GM21737 (cell line): Measurements from ENCODE around the gene TNIP1.

Source experiments
- ATAC-seq: cut with Tn5 transposase; IDR thresholded peaks from one replicate; pipeline ENCODE4 v1.9.1; 2021; ENCODE audit warnings: mild to moderate bottlenecking, moderate library complexity; ENCODE audit not compliant: unreplicated experiment

The TNIP1 gene

DNA sequence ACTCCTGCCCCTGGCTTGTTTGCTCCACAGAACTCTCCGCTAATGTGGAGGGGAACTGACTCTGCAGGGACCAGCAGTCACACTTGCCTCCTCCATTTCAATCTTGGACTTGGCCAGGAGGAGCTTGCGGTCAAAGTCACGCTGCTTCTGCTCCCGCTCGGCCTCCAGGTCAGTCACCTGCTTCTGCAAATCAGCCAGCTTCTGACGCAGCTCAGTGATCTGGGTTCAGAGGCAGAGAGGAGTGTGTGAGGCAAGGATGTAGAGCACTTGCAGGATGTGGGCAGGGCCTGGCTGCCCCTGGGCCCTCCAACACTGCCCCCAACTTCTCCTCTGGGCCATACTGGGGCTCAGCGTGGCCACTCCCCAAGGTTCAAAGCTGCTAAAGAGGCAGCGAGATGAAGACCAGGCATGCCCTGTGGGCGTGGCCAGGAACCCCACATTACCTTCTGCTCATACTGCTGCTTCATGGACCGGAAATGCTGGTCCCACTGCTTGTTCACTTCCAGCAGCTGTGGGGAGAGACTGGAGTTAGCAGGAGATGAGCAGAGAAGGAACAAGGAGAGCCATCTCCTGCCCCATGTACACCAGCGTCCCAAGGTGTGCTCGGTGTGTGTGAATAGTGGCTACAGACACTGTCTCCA lies 38.3 kb downstream of the TNIP1 start:
- ATAC-seq, result no peak

DNA sequence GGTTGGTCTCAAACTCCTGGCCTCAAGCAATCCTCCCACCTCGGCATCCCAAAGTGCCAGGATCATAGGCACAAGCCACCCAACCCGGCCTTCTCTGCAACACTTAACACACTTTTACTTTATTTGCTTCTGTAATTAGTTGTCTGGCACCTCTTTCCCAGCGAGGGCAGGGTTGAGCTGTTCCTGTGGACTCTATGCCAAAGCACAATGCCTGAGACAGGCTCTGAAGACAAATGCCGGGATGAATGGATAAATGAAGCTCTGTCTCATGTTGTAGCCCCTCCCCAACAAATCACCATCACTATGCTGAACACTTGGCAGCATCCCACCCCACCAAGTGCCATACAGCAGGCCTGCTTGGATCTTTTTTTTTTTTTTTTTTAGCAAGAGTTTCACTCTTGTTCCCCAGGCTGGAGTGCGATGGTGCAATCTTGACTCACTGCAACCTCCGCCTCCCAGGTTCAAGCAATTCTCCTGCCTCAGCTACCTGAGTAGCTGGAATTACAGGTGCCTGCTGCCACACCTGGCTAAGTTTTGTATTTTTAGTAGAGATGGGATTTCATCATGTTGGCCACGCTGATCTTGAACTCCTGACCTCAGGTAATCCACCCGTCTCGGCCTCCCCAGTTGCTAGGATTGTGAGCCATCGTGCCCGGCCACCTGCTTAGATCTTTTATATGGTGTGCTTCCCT lies 39.1 kb downstream of the TNIP1 start:
- ATAC-seq, result no peak

GRCh38 chr5:151040211-151040747 lies 40.6 kb downstream of the TNIP1 start:
- ATAC-seq, result no peak

DNA sequence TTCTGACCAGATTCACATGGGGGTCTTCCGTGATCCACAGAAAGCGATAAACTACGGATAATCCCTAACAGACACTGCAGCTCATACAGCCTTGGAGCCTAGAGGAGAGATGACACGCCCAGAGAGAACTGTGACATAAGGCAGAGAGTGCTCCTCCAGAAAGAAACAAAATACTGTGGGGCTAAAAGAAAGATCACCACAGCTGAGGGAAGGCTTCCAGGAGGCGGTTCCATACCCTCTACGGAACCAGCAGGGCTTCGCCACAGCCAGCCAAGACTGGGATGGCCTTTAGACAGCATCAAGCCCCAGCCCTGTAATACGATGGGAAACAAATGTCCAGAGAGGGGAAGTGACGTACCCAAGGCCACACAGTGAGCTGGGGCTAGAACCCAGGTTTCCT lies 41.2 kb downstream of the TNIP1 start:
- no peak for ATAC-seq

DNA sequence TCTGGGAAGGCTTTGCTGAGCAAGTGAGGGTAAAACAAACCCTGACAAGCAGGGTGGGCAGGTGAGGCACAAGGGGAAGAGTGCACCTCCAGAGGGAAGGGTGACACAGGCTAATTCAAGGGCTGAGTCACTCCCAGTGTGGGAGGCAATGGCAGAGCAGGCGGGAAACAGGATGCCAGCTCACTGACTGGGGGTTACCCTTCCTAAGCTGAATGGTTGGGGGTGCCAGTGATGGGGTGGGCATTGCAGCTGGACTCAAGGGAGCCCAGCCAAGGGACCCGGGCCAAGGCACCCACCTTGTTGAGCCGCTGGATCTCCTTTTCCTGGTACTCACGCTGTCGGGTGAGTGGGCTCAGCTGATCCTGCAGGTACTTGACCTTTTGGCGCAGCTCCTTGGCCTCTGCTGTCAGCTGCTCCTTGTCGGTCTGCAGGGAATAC lies 42.0 kb downstream of the TNIP1 start:
- no peak for ATAC-seq

DNA sequence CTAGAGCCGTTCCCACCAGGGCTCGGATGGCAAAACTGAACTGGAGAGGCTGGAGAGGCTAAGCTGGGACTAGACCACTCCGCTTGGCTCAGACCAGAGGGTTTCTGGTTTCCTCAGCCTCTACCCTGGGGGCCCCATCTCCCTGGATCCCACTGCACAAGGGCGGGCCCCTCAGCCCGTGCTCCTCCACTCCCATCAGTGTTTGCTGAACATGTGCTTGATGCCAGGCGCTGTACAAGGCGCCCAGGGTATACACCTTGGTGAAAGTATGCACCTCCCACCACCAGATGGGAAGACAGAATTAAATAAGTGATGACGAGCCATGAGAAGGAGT lies 42.5 kb downstream of the TNIP1 start:
- ATAC-seq, result no peak

GRCh38 chr5:151037561-151038411 lies 43.0 kb downstream of the TNIP1 start:
- no peak for ATAC-seq

DNA sequence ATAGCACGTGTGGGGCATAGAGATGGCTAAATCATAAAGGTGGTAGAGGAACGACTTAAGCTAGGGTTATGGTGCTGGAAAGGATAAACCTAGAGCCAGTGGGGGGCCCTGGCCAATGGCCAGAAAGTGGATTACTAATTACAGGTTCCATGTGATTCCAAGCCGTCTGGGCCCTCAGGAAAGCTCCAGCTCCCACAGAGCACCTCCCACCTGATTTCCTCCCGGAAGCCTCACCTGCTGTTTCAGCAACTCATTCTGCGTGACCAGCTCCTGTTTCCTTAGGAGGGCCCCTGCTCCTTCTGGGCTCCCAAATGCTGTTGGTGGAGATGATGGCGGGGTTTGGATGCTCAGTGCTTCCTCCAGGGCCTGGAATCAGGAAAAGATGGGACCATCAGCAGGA lies 44.3 kb downstream of the TNIP1 start:
- ATAC-seq, result no peak

DNA sequence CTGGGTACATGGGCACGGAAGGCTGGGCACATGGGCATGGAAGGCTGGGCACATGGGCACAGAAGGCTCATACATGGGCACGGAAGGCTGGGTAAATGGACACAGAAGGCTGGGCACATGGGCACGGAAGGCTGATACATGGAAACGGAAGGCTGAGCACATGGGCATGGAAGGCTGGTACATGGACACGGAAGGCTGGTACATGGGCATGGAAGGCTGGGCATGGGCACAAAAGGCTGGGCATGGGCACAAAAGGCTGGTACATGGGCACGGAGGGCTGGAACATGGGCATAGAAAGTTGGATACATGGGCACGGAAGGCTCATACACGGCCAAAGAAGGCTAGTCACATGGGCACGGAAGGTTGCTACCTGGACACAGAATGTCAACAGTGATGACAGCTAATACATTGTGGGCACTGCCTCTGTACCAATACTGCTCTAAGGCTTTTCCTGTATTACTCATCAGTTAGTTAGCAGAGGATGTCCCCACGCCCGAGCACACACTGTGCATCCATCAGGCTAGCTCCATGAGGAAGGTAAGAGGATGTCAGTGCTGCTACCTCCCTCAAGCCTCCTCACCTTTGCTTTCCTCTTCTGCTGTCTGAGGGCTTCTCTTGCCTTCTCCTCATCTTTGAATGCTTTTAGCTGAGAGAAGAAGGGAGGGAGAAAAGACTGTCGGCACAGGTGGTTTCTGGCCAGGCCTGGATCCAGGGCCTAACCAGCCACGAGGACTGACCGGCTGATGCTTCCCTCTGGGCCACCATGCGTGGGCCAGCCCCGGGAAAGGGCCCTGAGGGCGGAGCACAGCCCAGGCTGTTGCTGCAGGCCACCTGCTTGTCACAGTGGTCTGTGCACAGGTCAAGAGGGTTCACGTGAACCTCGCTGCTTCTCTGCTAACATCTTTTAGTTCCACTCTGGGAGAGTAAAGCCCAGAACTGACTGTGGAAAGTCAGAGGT lies 46.1 kb downstream of the TNIP1 start:
- no peak for ATAC-seq

DNA sequence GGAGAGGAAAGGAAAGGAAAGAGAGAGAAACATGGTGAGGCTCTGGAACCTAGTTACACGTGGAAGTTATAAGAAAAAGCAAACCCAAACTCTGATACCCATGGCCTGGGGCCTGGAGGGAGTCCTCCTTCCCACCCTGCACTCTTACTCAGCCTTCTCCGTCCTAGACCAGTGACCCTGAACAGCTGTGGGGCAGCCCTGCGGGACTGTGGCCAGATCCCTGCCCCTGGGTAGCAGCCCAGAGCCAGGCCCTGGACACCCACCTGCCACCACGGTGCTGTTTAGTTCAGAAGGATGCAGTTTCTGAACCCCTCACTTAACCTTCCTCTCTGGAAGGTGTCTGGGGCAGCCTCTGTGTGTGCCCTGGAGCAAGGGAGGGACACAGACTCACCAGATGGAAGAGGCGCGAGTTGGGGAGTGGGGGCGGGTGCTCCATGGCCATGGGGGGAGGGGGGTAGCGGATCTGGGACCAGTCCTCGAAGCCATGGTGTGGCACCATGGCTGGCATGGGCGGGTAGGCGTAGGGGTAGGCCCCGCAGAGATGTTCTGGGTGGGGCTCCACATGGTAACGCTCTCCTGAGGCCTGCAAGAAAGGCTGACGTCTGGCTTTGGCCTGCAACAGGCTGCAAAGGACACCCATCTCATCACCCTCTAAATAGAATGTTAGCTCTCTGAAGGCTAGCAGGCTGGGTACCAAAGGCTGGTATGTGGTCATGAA lies 47.5 kb downstream of the TNIP1 start:
- no peak for ATAC-seq

GRCh38 chr5:151031554-151031953 lies 49.3 kb downstream of the TNIP1 start:
- ATAC-seq, result no peak

DNA sequence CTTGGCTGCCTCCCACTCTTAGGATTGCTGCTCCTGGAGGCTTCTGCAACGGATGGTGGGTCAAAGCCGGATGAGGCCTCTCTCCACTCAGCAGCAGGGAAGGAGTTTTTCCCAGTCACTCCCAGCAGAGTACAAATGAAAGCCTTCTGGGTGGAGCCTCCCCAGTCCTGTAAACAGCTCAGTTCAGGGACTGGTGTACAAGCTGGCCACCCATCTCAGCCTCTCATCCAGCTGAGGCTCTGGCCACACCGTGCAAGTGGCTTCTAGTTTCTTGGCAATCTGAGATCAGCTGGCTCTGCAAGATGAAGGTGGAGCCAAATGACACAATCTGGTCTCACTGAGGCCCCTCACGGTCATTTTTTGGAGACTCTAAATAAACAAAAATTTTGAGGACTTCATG lies 50.5 kb downstream of the TNIP1 start:
- no peak for ATAC-seq

DNA sequence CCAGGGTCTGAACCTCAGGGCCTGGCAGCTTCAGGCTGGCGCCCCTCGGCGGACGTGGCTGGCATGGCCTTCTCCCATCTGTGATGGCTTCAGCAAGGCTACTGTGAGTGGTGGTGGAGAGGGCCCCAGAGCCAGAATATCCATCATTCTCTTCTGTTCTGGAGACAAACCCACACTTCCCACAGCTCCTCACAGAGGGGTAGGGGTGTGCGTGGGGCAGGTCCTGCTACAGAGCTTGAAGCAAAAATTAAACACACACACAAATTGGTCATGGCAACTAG lies 50.8 kb downstream of the TNIP1 start:
- no peak for ATAC-seq

DNA sequence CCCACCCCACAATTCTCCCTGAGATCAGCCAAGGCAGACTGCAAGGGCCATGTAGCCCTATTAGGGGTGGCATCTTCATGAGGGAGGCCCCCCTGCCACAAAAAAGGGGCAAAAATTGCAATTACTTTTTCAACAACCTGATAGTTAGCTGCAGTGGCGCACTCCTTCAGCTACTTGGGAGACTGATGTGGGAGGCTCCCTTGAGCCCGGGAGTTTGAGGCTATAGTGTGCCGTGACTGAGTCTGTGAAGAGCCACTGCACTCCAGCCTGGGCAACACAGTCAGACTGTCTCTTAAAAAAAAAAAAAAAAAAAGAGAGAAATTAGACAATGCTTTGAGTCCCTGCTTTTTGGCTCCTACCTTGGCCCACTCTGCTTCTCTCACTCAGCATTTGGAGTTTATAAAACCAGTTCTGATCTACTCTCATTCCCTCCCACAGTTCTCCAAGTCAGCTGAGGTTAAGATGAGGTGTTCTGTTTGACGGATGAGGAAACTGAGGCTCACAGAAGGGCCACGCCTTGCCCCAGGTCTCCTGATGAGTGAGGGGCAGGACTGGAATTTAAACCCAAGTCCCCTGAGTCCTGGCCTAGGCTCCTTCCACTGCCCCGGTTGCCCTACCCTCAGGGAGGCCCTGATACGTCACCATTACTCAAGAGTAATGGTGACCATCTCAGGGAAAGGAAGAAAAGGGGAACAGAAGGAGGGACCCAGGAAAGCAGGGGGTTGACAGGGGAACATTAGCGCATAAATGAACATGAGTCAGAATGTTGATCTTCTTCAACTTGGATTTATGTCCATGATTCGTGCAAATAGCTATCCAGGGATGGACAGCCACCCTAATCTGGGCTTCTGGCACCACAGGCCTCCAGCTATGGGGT lies 51.4 kb downstream of the TNIP1 start:
- ATAC-seq, result no peak

- no peak for ATAC-seq
Measured at GRCh38 chr5:151028717-151029116, 52.1 kb downstream of the TNIP1 start.

- ATAC-seq, result no peak
Measured at GRCh38 chr5:151027961-151028479, 52.8 kb downstream of the TNIP1 start.

GRCh38 chr5:151026679-151027078 lies 54.2 kb downstream of the TNIP1 start:
- ATAC-seq, result no peak

DNA sequence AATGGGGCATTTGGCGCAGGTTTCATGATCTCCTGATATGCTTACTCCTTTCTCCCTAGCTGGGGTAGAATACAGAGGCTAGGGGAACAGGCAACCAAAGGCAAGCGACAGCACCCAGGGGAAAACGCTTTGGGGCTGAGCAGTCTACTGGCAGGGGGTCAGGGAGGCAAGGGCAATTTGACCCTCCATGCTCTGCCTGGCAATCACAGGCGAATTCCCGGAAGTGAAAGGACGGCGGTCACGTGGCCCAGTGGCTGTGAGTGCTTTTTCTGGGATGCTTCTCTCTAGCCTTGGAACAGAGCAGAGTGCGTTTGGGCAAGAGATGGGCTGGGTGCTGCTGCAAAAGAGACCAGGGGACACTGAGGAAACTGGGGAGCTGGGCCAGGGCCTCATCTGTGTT lies 54.7 kb downstream of the TNIP1 start:
- no peak for ATAC-seq

GRCh38 chr5:151025250-151025606 lies 55.6 kb downstream of the TNIP1 start:
- no peak for ATAC-seq
